OCI-LY1 (cell line): ENCODE results near the gene STX8.

Experiments used
- EZH2 ChIP-seq: fragments of 200-600 bp; sonication (generic), shearing (Covaris generic); IDR thresholded peaks from 2 replicates; pipeline ENCODE4 v1.8.0; 2017; ENCODE audit warnings: borderline replicate concordance, mixed run types, mild to moderate bottlenecking, antibody characterized with exemption, low read length, moderate library complexity, mixed read lengths
- TF ChIP-seq, protein P1 (sequence below): fragments of 200-600 bp; sonication (generic), shearing (Covaris generic); IDR thresholded peaks from 2 replicates; pipeline ENCODE4 v1.5.1; 2017; ENCODE audit warnings: mild to moderate bottlenecking, antibody characterized with exemption, low read length, moderate library complexity, mixed read lengths

DNA sequence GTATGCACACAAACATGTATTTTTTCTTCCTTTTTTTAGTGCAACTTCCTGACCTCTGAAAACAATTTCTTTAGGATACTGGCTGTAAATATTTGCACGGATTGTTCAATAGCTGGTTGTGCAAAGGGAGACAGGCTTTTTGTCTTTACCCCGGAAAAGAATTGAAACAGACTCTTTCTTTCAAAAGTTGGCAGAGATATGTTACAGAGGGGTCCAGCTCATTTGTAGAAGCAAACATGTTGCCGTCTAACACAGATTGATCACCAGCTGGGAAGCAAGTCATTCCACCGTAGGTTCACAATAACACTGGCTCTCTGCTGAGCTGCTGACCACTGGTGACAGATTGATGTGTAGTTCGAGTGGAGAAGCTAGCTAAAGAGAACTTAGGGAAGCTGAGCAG lies 130.9 kb downstream of the STX8 start:
- TF ChIP-seq, protein P1, sequence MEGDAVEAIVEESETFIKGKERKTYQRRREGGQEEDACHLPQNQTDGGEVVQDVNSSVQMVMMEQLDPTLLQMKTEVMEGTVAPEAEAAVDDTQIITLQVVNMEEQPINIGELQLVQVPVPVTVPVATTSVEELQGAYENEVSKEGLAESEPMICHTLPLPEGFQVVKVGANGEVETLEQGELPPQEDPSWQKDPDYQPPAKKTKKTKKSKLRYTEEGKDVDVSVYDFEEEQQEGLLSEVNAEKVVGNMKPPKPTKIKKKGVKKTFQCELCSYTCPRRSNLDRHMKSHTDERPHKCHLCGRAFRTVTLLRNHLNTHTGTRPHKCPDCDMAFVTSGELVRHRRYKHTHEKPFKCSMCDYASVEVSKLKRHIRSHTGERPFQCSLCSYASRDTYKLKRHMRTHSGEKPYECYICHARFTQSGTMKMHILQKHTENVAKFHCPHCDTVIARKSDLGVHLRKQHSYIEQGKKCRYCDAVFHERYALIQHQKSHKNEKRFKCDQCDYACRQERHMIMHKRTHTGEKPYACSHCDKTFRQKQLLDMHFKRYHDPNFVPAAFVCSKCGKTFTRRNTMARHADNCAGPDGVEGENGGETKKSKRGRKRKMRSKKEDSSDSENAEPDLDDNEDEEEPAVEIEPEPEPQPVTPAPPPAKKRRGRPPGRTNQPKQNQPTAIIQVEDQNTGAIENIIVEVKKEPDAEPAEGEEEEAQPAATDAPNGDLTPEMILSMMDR = no peak
- no peak for TF ChIP-seq EZH2
